HepG2 (cell line): Measurements from ENCODE around the gene LMAN2. TPM values are rescaled to one million over a fixed set of nuclear protein-coding genes. Genes with fewer than 3 reads are reported as not detected.

Source experiments
- ATAC-seq: fragments of 200-7000 bp; cut with Tn5 transposase; 3 replicates; pipeline ENCODE4 v1.9.1; 2020; ENCODE audit warnings: mild to moderate bottlenecking, moderate library complexity
- BruUV-seq: library from RNA; stranded (reverse); fragments of 400-500 nt; replicated peaks from 2 replicates; lab custom pipeline; 2021; lab: Mats Ljungman, UMichigan
- CTCF ChIA-PET: fragments of 300-600 bp; formaldehyde crosslinking; extraction: SDS; loops from one replicate; lab custom pipeline; 2021; ENCODE audit warnings: low total read pairs, inconsistent platforms, low intra/inter-chr PET ratio; lab: Yijun Ruan, JAX
- POLR2A ChIA-PET: fragments of 350-600 bp; sonication (Branson Sonifier 250); formaldehyde crosslinking; loops from one replicate; lab custom pipeline; 2020; ENCODE audit warnings: antibody characterized with exemption, inconsistent platforms; lab: Yijun Ruan, JAX
- DNase-seq: peaks from one replicate; pipeline ENCODE4 v3.0.0-alpha.2; 2015; ENCODE audit warnings: low spot score
- FAIRE-seq: peaks from 3 replicates; lab custom pipeline; 2011; peaks lifted over from hg19 to GRCh38; lab: Jason Lieb, UNC
- H2AFZ ChIP-seq: one replicate; pipeline ENCODE4 v1.6.1; 2011; ENCODE audit warnings: low read length, inconsistent platforms
- H3K27ac ChIP-seq: fragments of 300-600 bp; 3 replicates; pipeline ENCODE4 v1.8.0; 2011; ENCODE audit warnings: mixed run types, mild to moderate bottlenecking, mixed read lengths, low read length, inconsistent platforms; ENCODE audit not compliant: insufficient read depth; ENCODE audit errors: extremely low read length
- H3K27me3 ChIP-seq, 2 experiments: fragments of 200-600 bp in 1 of 2; 2 replicates in 1 of 2; 3 replicates in 1 of 2; pipeline versions ENCODE4 v1.6.0 to v1.8.0; 2011; ENCODE audit warnings: low read length in 2 of 2, mild to moderate bottlenecking in 2 of 2, moderate library complexity in 2 of 2, inconsistent platforms in 1 of 2; ENCODE audit not compliant: insufficient read depth in 2 of 2, control insufficient read depth in 1 of 2
- H3K36me3 ChIP-seq, 2 experiments: fragments of 200-600 bp in 1 of 2; replicated peaks in 1 of 2; 2 replicates in 1 of 2; 3 replicates in 1 of 2; pipeline versions ENCODE4 v1.5.1 to v1.8.0; 2011; ENCODE audit warnings: low read length in 2 of 2, inconsistent platforms in 1 of 2; ENCODE audit not compliant: insufficient read depth in 2 of 2, control insufficient read depth in 1 of 2
- H3K4me1 ChIP-seq: 2 replicates; pipeline ENCODE4 v1.5.1; 2012; ENCODE audit warnings: low read length, inconsistent platforms; ENCODE audit not compliant: insufficient read depth
- H3K4me2 ChIP-seq: 2 replicates; pipeline ENCODE4 v1.6.0; 2011; ENCODE audit warnings: low read depth, low read length, inconsistent platforms
- H3K4me3 ChIP-seq, 3 experiments: fragments of 200-600 bp in 1 of 3; sonication (generic), shearing (Covaris generic) in 1 of 3; replicated peaks in 1 of 3; 2 replicates each; pipeline ENCODE4 v1.5.1; 2011 to 2016; ENCODE audit warnings: low read length in 3 of 3, inconsistent platforms in 2 of 3, low read depth in 2 of 3, mild to moderate bottlenecking in 2 of 3, control low read depth in 1 of 3, mixed read lengths in 1 of 3; ENCODE audit not compliant: insufficient read depth in 1 of 3
- H3K79me2 ChIP-seq: one replicate; pipeline ENCODE4 v1.6.1; 2011; ENCODE audit warnings: low read length, inconsistent platforms; ENCODE audit not compliant: insufficient read depth
- H3K9ac ChIP-seq: 2 replicates; pipeline ENCODE4 v1.6.0; 2011; ENCODE audit warnings: mild to moderate bottlenecking, low read depth, low read length, inconsistent platforms; ENCODE audit not compliant: insufficient read depth
- H3K9me3 ChIP-seq: 2 replicates; pipeline ENCODE4 v1.5.1; 2012; ENCODE audit warnings: mild to moderate bottlenecking, low read length
- H4K20me1 ChIP-seq: 2 replicates; pipeline ENCODE4 v1.6.0; 2011; ENCODE audit warnings: inconsistent platforms, mild to moderate bottlenecking, low read length, moderate library complexity; ENCODE audit not compliant: insufficient read depth
- ARID2 ChIP-seq: sonication (generic); formaldehyde crosslinking; IDR thresholded peaks from 2 replicates; pipeline ENCODE4 v1.8.1; 2022; ENCODE audit warnings: mild to moderate bottlenecking, missing genetic modification reagents, borderline replicate concordance
- ARNTL ChIP-seq: sonication (generic); formaldehyde crosslinking; IDR thresholded peaks from 2 replicates; pipeline ENCODE4 v1.4.0; 2020; ENCODE audit warnings: mild to moderate bottlenecking, missing genetic modification reagents
- FLYWCH1 ChIP-seq: sonication (generic); formaldehyde crosslinking; IDR thresholded peaks from 2 replicates; pipeline ENCODE4 v1.8.1; 2023; ENCODE audit warnings: mild to moderate bottlenecking, missing genetic modification reagents
- HMGXB3 ChIP-seq: sonication (generic); formaldehyde crosslinking; IDR thresholded peaks from 2 replicates; pipeline ENCODE4 v1.4.0; 2020; ENCODE audit warnings: missing genetic modification reagents, borderline replicate concordance
- KLF16 ChIP-seq, 2 experiments: sonication (generic) in 1 of 2; formaldehyde crosslinking in 1 of 2; IDR thresholded peaks; 2 replicates each; pipeline versions ENCODE4 v1.6.1 to v1.8.0; 2016 to 2023; ENCODE audit warnings: missing genetic modification reagents in 2 of 2, missing compliant biosample characterization in 1 of 2
- NFYB ChIP-seq: sonication (generic); formaldehyde crosslinking; IDR thresholded peaks from 2 replicates; pipeline ENCODE4 v1.4.0; 2020; ENCODE audit warnings: missing genetic modification reagents
- NR2C2 ChIP-seq: sonication (generic); formaldehyde crosslinking; IDR thresholded peaks from 2 replicates; pipeline ENCODE4 v1.4.0; 2020; ENCODE audit warnings: missing genetic modification reagents, mild to moderate bottlenecking, moderate library complexity, borderline replicate concordance
- POLR2AphosphoS2 ChIP-seq: IDR thresholded peaks from 2 replicates; pipeline ENCODE4 v1.6.1; 2011; ENCODE audit warnings: low read depth, low read length, improper control_type of control experiment
- RARG ChIP-seq: sonication (generic); formaldehyde crosslinking; IDR thresholded peaks from 2 replicates; pipeline ENCODE4 v1.4.0; 2020; ENCODE audit warnings: low read depth, mild to moderate bottlenecking, missing genetic modification reagents
- RBM22 ChIP-seq: fragments of 200-400 bp; formaldehyde crosslinking; optimal IDR thresholded peaks from 2 replicates; pipeline ENCODE3; 2017; ENCODE audit warnings: mild to moderate bottlenecking, low read length, moderate library complexity
- REXO4 ChIP-seq: sonication (generic); formaldehyde crosslinking; IDR thresholded peaks from 2 replicates; pipeline ENCODE4 v1.8.0; 2022; ENCODE audit warnings: missing genetic modification reagents, mild to moderate bottlenecking, borderline replicate concordance
- SRSF4 ChIP-seq: fragments of 200-400 bp; formaldehyde crosslinking; IDR thresholded peaks from one replicate; pipeline ENCODE4 v1.6.1; 2018; ENCODE audit warnings: mild to moderate bottlenecking, low read depth, low read length, moderate library complexity; ENCODE audit not compliant: poor library complexity, severe bottlenecking
- ZNF121 ChIP-seq: sonication (generic); formaldehyde crosslinking; IDR thresholded peaks from 2 replicates; pipeline ENCODE4 v1.5.0; 2020; ENCODE audit warnings: mild to moderate bottlenecking, missing genetic modification reagents
- ZNF138 ChIP-seq: sonication (generic); formaldehyde crosslinking; IDR thresholded peaks from 2 replicates; pipeline ENCODE4 v1.5.0; 2020; ENCODE audit warnings: mild to moderate bottlenecking, low read depth, missing genetic modification reagents
- ZNF225 ChIP-seq: sonication (generic); formaldehyde crosslinking; IDR thresholded peaks from 2 replicates; pipeline ENCODE4 v1.4.0; 2020; ENCODE audit warnings: mild to moderate bottlenecking, missing genetic modification reagents
- ZNF275 ChIP-seq: sonication (generic); formaldehyde crosslinking; IDR thresholded peaks from 2 replicates; pipeline ENCODE4 v1.8.0; 2022; ENCODE audit warnings: missing genetic modification reagents, mild to moderate bottlenecking, inconsistent platforms, borderline replicate concordance
- ZNF431 ChIP-seq: sonication (generic); formaldehyde crosslinking; IDR thresholded peaks from 2 replicates; pipeline ENCODE4 v1.9.0; 2022; ENCODE audit warnings: missing genetic modification reagents, low read depth, mild to moderate bottlenecking, borderline replicate concordance
- ZNF644 ChIP-seq: IDR thresholded peaks from 2 replicates; pipeline ENCODE4 v1.6.1; 2016; ENCODE audit warnings: low read depth
- ZNF678 ChIP-seq: sonication (generic); formaldehyde crosslinking; IDR thresholded peaks from 2 replicates; pipeline ENCODE4 v1.4.0; 2020; ENCODE audit warnings: mild to moderate bottlenecking, missing genetic modification reagents
- WGBS: methylation state at CpG from one replicate; pipeline ENCODE4 v1.1.6; 2017; ENCODE audit warnings: low lambda C conversion rate; 5-methylcytosine and 5-hydroxymethylcytosine counted together
- in situ Hi-C: cut with HindIII; loops from 2 replicates; pipeline ENCODE4 v1.10.0; 2017; ENCODE audit warnings: low pct_unique_long_range_greater_than_20kb; ENCODE audit not compliant: extremely low pct_ligation_motif_present
- intact Hi-C: fragments of 100-400 bp; cut with micrococcal nuclease; formaldehyde crosslinking; loops from one replicate; pipeline ENCODE4 v1.10.0; 2022; ENCODE audit not compliant: unreplicated experiment
- polyA plus RNA-seq, 8 experiments: library from polyadenylated mRNA; depleted of rRNA in 3 of 8; stranded (reverse) in 7 of 8; unstranded in 1 of 8; fragments of >200 nt; fragmentation: Illumina TruSeq in 4 of 8; extraction: Trizol in 4 of 8; gene quantifications; 2 replicates each; pipeline versions ENCODE4 v1.2.1 to v1.2.3, GENCODE V29; 2011 to 2016; ENCODE audit warnings: low read depth in 4 of 8, missing spikeins in 1 of 8, mixed read lengths in 1 of 8; ENCODE audit not compliant: insufficient read depth in 1 of 8
- total RNA-seq, 5 experiments: library from RNA; depleted of rRNA; stranded (reverse); fragments of >200 nt; fragmentation: Illumina TruSeq; extraction: Trizol; gene quantifications; 2 replicates each; pipeline ENCODE4 v1.2.3, GENCODE V29; 2016; ENCODE audit warnings: low read depth in 1 of 5

The LMAN2 gene
- total and polyA plus RNA-seq, 2 of the 13 experiments (the other 11 are each of a cell fraction or from before 2014, with no cell fraction given), result 191 to 197 TPM

- H3K27ac ChIP-seq, result peak overlapping the region; percentile 35
- 0 out of 5 replicates have a peak, but pooled peaks cover 0 to 4% of the 10 kb centered on the region in 2 experiments for H3K36me3 ChIP-seq
- peak overlapping the region; percentile 92; the same call in 1 of the 2 replicates for H3K9ac ChIP-seq
- peaks cover 8% of the 10 kb centered on the region for H3K79me2 ChIP-seq
- H3K27me3 ChIP-seq, result no peaks in the 10 kb centered on the region; a peak in 1 of 5 replicates
- intact Hi-C loops (loop anchor here (1.0 to 2.0 kb wide), 2 partner anchors 9 to 86 kb away; no protein-coding TSS in a partner anchor), in situ Hi-C loops (loop anchor here (25.0 kb wide), 1 partner anchor 833 kb away; the partner anchor contains the start of genes CDHR2 and RNF44)
- peaks cover 74% of the 10 kb centered on the region for H3K4me1 ChIP-seq
- H3K4me2 ChIP-seq, result peak overlapping the region; percentile 100
- no peak overlapping the region for H2AFZ ChIP-seq
- H3K9me3 ChIP-seq, result no peaks in the 10 kb centered on the region
- peak; percentile 94 for DNase-seq
- CTCF ChIA-PET, result interaction anchor here (1.5 to 2.1 kb wide), 4 partner anchors 12 to 53 kb away, joined by 3 to 19 read pairs (median 10); no protein-coding TSS in a partner anchor
- FAIRE-seq, result peak; percentile 61
- no TSS peak for BruUV-seq
- WGBS, result 26% methylated on average over 10 of the region's 42 CpGs
- H3K4me3 ChIP-seq, result peak overlapping the region in 2 of 3 experiments; percentile 74 to 92; a peak in 3 of 6 replicates
- no peaks in the 10 kb centered on the region for H4K20me1 ChIP-seq
- POLR2A ChIA-PET, result interaction anchor here (0.6 to 7.9 kb wide), 18 partner anchors 9 to 284 kb away, joined by 3 to 239 read pairs (median 6); partner anchors contain the start of genes F12, FGFR4, GRK6 and LMAN2
- peak; percentile 82 for ATAC-seq
- TF ChIP-seq ZNF225 (CRISPR knock-in tag), result no peak
- no peak for TF ChIP-seq ZNF275 (CRISPR knock-in tag)
- no peak for TF ChIP-seq POLR2AphosphoS2
- no peak for TF ChIP-seq ZNF678
- no peak for TF ChIP-seq NFYB (CRISPR knock-in tag)
- TF ChIP-seq RBM22, result no peak
- no peak for TF ChIP-seq ZNF644
- TF ChIP-seq SRSF4, result no peak
- TF ChIP-seq ZNF121 (CRISPR knock-in tag), result no peak
- TF ChIP-seq REXO4 (CRISPR knock-in tag), result no peak
- no peak for TF ChIP-seq ZNF431 (CRISPR knock-in tag)
- no peak for TF ChIP-seq ARNTL
- no peak for TF ChIP-seq FLYWCH1
- peak; percentile 41; the same call in 1 of the 2 replicates for TF ChIP-seq NR2C2 (CRISPR knock-in tag)
- TF ChIP-seq ZNF138 (CRISPR knock-in tag), result no peak
- TF ChIP-seq KLF16 (CRISPR knock-in tag; IDR thresholded peaks at IDR 0.05), result peak in 1 of 2 experiments; percentile 80; a peak in 2 of 4 replicates
- TF ChIP-seq RARG (CRISPR knock-in tag), result no peak
- no peak for TF ChIP-seq ARID2 (CRISPR knock-in tag)
- TF ChIP-seq HMGXB3 (CRISPR knock-in tag), result peak; percentile 44; the same call in 1 of the 2 replicates
Observed at GRCh38 chr5:177370488-177371119, 19.1 kb upstream of the LMAN2 start.
